IgD-negative memory B cell (primary cell): ENCODE results near the gene RHOV. TPM values are rescaled to one million over a fixed set of nuclear protein-coding genes. Genes with fewer than 3 reads are reported as not detected.

Experiments
- H3K27ac Mint-ChIP-seq, 3 donors: one replicate each; pipeline ENCODE4 v1.8.0; 2020 to 2022; ENCODE audit warnings: mild to moderate bottlenecking in 3 of 3, mixed read lengths in 3 of 3, moderate library complexity in 1 of 3
- H3K27me3 Mint-ChIP-seq: one replicate; pipeline ENCODE4 v1.8.0; 2021; ENCODE audit warnings: mixed read lengths
- H3K36me3 Mint-ChIP-seq: one replicate; pipeline ENCODE4 v1.8.0; 2020; ENCODE audit warnings: mild to moderate bottlenecking, mixed read lengths
- H3K4me1 Mint-ChIP-seq, 3 donors: one replicate each; pipeline ENCODE4 v1.8.0; 2020 to 2022; ENCODE audit warnings: mixed read lengths in 3 of 3, mild to moderate bottlenecking in 1 of 3
- H3K4me3 Mint-ChIP-seq, 4 donors: one replicate each; pipeline ENCODE4 v1.8.0; 2020 to 2022; ENCODE audit warnings: mild to moderate bottlenecking in 4 of 4, mixed read lengths in 4 of 4, moderate library complexity in 3 of 4
- H3K9me3 Mint-ChIP-seq, 3 donors: one replicate each; pipeline ENCODE4 v1.8.0; 2020 to 2021; ENCODE audit warnings: mixed read lengths in 3 of 3, mild to moderate bottlenecking in 1 of 3
- polyA plus RNA-seq: library from polyadenylated mRNA; unstranded; fragments of 300-500 nt; fragmentation: Illumina TruSeq; gene quantifications from one replicate; pipeline ENCODE4 v1.2.3, GENCODE V29; 2021

RHOV gene
- polyA plus RNA-seq, 1 donor from 2014 or later = not detected

GRCh38 chr15:40909662-40910630 lies 35.9 kb upstream of the RHOV start:
- Mint-ChIP-seq H3K27me3 (no peaks in the 10 kb centered on the region), H3K9me3 (no peaks in the 10 kb centered on the region), H3K36me3 (no peaks in the 10 kb centered on the region), H3K4me1 (peaks cover 6 to 16% (median 13%) of the 10 kb centered on the region in 3 donors), H3K27ac (peak overlapping the region; percentile 84 to 96 (median 86)), H3K4me3 (peak overlapping the region in 1 of 4 donors; percentile 93)

- H3K27me3 Mint-ChIP-seq = no peaks in the 10 kb centered on the region
- H3K4me1 Mint-ChIP-seq = peaks cover 17 to 30% (median 23%) of the 10 kb centered on the region in 3 donors
- peak overlapping the region in 3 of 4 donors; percentile 45 to 93 (median 93) for H3K4me3 Mint-ChIP-seq
- H3K27ac Mint-ChIP-seq = peak overlapping the region; percentile 94 to 99 (median 96)
- H3K36me3 Mint-ChIP-seq = peaks cover 2% of the 10 kb centered on the region
- no peaks in the 10 kb centered on the region for H3K9me3 Mint-ChIP-seq
These were observed 34.1 kb upstream of the RHOV start for GRCh38 chr15:40908095-40908494.

- Mint-ChIP-seq H3K27ac (peak overlapping the region; percentile 94 to 99 (median 96)), H3K4me3 (peak overlapping the region; percentile 84 to 93 (median 92)), H3K27me3 (no peaks in the 10 kb centered on the region), H3K9me3 (no peaks in the 10 kb centered on the region), H3K36me3 (peaks cover 3% of the 10 kb centered on the region), H3K4me1 (peaks cover 17 to 36% (median 26%) of the 10 kb centered on the region in 3 donors)
These were observed 33.2 kb upstream of the RHOV start for GRCh38 chr15:40906991-40907802.

GRCh38 chr15:40906091-40906990 lies 32.3 kb upstream of the RHOV start:
- H3K4me3 Mint-ChIP-seq = peak overlapping the region; percentile 84 to 93 (median 92)
- no peaks in the 10 kb centered on the region for H3K27me3 Mint-ChIP-seq
- H3K4me1 Mint-ChIP-seq = peaks cover 17 to 36% (median 26%) of the 10 kb centered on the region in 3 donors
- peaks cover 3% of the 10 kb centered on the region for H3K36me3 Mint-ChIP-seq
- H3K9me3 Mint-ChIP-seq = no peaks in the 10 kb centered on the region
- peak overlapping the region; percentile 94 to 99 (median 96) for H3K27ac Mint-ChIP-seq

GRCh38 chr15:40904552-40905201 lies 30.6 kb upstream of the RHOV start:
- peak overlapping the region in 2 of 4 donors; percentile 54 to 93 for H3K4me3 Mint-ChIP-seq
- peaks cover 5% of the 10 kb centered on the region for H3K36me3 Mint-ChIP-seq
- H3K27me3 Mint-ChIP-seq = no peaks in the 10 kb centered on the region
- peak overlapping the region; percentile 92 to 99 (median 96) for H3K27ac Mint-ChIP-seq
- H3K4me1 Mint-ChIP-seq = peaks cover 17 to 36% (median 28%) of the 10 kb centered on the region in 3 donors
- no peaks in the 10 kb centered on the region for H3K9me3 Mint-ChIP-seq

GRCh38 chr15:40902605-40903561 lies 28.8 kb upstream of the RHOV start:
- Mint-ChIP-seq H3K4me3 (peak overlapping the region in 2 of 4 donors; percentile 69 to 70), H3K27me3 (no peaks in the 10 kb centered on the region), H3K36me3 (peaks cover 5% of the 10 kb centered on the region), H3K27ac (peak overlapping the region; percentile 86 to 96 (median 88)), H3K9me3 (no peaks in the 10 kb centered on the region), H3K4me1 (peaks cover 17 to 36% (median 30%) of the 10 kb centered on the region in 3 donors)

GRCh38 chr15:40901053-40901443 lies 27.0 kb upstream of the RHOV start:
- Mint-ChIP-seq H3K9me3 (no peaks in the 10 kb centered on the region), H3K36me3 (peaks cover 5% of the 10 kb centered on the region), H3K27ac (peak overlapping the region in 2 of 3 donors; percentile 83 to 88), H3K4me3 (no peak overlapping the region), H3K27me3 (no peaks in the 10 kb centered on the region), H3K4me1 (peaks cover 23 to 30% (median 26%) of the 10 kb centered on the region in 3 donors)

GRCh38 chr15:40900256-40901052 lies 26.4 kb upstream of the RHOV start:
- no peaks in the 10 kb centered on the region for H3K9me3 Mint-ChIP-seq
- H3K27me3 Mint-ChIP-seq = no peaks in the 10 kb centered on the region
- H3K27ac Mint-ChIP-seq = peak overlapping the region in 2 of 3 donors; percentile 83 to 88
- H3K4me3 Mint-ChIP-seq = peak overlapping the region in 1 of 4 donors; percentile 26
- peaks cover 5% of the 10 kb centered on the region for H3K36me3 Mint-ChIP-seq
- peaks cover 18 to 28% (median 25%) of the 10 kb centered on the region in 3 donors for H3K4me1 Mint-ChIP-seq

GRCh38 chr15:40899536-40900207 lies 25.6 kb upstream of the RHOV start:
- Mint-ChIP-seq H3K4me3 (peak overlapping the region in 1 of 4 donors; percentile 61), H3K4me1 (peaks cover 22 to 31% (median 28%) of the 10 kb centered on the region in 3 donors), H3K27ac (peak overlapping the region in 1 of 3 donors; percentile 79), H3K36me3 (peaks cover 5% of the 10 kb centered on the region), H3K27me3 (no peaks in the 10 kb centered on the region), H3K9me3 (no peaks in the 10 kb centered on the region)

GRCh38 chr15:40894681-40895448 lies 20.8 kb upstream of the RHOV start:
- H3K27me3 Mint-ChIP-seq = no peaks in the 10 kb centered on the region
- H3K9me3 Mint-ChIP-seq = no peaks in the 10 kb centered on the region
- peak overlapping the region; percentile 95 to 98 (median 96) for H3K27ac Mint-ChIP-seq
- no peaks in the 10 kb centered on the region for H3K36me3 Mint-ChIP-seq
- H3K4me3 Mint-ChIP-seq = peak overlapping the region; percentile 96 to 99 (median 98)
- H3K4me1 Mint-ChIP-seq = peaks cover 21 to 30% (median 24%) of the 10 kb centered on the region in 3 donors
